HTERT RPE-1 (cell line): Measurements from ENCODE around the gene PKD2L1.
"Not testable (repeated sequence)": the region's sequence is repeated elsewhere in the genome, so short reads cannot be mapped to it uniquely, and the experiment has no call there.

Experiments
- in situ Hi-C: fragments of 300-500 bp; cut with MboI; formaldehyde crosslinking; loops from 4 replicates; pipeline ENCODE4 v1.14.3; 2020; ENCODE audit warnings: low sequenced_read_pairs

PKD2L1 gene

DNA sequence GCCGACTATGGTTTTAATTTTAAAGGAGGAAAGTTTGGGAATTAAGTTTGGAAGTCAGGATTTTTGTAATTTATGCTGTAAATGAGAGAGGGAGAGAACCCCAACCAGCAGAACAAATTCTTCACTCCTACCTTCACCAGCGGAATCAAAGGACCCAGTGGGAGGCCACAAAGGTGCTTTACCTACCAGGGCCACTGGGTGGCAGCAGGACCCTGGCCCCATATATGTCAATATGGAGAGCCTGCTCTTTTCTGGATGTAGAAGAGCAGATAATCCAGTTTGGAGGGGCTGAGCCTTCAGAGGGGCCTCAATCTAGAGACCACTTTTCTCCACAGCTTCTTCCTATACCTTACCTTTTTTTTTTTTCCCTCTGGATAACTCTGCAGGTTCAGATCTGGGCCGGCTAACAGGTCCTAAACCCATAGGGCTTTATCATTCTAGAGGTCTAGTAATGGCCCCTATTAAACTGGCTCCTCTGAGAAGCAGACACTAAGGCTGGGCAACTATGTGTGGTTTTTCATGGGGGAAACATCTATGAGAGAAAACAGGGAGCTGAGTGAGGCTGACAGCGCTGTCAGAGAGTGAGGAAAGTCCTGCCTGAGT is 8.5 kb upstream of the PKD2L1 start:
- in situ Hi-C loops, result loop anchor here (25.0 kb wide), 1 partner anchor 99 kb away; no protein-coding TSS in a partner anchor

DNA sequence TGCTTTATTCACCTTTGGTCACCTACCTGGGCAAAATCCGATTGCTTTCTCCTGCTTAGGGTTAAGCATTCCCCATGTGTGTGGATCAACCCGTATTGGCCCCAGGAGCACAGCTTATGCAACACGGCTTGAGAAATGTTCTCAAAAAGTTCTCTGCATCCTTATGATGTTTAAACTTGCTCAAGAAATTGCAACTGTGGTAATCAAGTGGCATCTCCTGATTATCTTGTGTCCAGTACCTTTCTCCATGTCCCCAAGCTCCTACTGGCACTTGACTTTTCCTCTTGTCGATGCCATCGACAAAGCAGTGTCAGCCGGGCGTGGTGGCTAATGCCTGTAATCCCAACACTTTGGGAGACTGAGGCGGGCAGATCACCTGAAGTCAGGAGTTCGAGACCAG is 4.7 kb upstream of the PKD2L1 start:
- in situ Hi-C loops, result loop anchor here (25.0 kb wide), 1 partner anchor 103 kb away; no protein-coding TSS in a partner anchor

DNA sequence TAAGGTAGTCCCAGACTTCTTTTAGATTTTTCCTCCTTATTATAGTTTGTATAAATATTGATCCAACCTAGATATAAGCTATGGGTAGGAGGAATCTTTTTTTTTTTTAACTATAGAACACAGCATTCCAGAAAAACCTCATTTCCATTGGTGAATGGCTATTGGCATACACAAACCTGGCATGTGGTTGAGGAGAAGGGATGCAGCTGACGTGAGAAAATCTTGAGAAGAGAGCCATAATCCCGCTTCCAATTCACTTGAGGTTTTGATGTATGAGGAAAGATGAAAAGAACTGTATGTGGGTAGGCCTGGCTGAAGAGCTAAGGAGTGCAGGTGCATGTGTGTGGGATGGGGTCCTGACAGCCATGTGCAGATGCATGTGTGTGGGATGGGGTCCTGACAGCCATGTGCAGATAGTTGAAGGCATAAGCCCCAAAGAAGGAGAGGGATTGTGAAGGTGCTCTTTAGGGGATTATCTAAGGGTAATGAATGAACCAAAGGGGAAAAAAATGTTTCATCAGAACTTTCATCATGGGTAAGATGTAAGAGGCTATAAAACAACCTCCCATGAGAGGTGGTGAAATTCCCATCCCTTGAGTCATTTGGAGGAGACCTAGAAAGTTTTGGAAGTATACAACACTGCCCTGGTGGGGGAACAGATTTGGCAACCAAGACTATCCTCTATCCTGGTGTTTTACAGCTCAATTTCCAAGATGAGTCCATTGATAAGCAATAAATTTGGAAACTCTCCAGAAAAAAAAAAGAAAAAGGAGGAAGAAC is 3.8 kb upstream of the PKD2L1 start:
- in situ Hi-C loops, result loop anchor here (25.0 kb wide), 1 partner anchor 103 kb away; no protein-coding TSS in a partner anchor

DNA sequence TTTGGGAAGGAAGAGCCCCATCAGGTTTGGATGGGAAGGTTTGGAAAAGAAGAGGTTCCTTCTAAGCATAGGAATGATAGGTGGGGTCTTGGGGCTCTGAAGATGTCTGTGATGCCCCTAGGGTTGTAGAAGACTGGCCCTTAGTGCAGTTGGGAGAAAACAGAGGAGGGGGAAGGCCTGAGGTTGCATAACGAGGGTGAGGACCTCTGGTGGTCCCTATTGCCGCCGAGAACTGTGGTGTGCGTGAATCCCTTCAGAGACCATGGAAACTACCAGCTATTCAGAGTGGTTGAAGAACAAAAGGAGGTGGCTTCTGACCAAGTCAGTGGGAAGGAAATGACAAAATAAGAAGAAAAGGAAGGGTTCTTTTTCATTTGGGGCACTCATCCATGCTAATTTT is 3.1 kb upstream of the PKD2L1 start:
- in situ Hi-C loops, result loop anchor here (25.0 kb wide), 1 partner anchor 104 kb away; no protein-coding TSS in a partner anchor

DNA sequence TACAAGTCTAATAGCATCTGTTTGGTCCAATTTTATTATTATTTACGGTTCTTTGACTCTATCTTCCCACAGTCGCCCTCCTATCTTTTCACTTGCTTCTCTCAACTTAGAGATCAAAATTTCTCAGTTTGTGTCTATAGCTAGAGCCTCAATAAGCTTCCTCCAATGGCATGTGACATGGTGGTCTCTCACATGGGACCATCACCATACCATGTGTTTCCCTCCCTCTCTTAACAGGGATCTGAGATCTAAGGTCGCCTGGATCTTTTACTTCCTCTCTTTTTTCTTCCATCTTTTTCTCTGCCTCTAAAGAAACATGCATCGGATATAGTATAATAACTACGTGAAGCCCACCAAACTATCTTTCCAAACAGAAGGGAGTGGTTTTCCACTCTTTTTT is 1.8 kb downstream of the PKD2L1 start:
- in situ Hi-C loops, result loop anchor here (25.0 kb wide), 1 partner anchor 109 kb away; no protein-coding TSS in a partner anchor

DNA sequence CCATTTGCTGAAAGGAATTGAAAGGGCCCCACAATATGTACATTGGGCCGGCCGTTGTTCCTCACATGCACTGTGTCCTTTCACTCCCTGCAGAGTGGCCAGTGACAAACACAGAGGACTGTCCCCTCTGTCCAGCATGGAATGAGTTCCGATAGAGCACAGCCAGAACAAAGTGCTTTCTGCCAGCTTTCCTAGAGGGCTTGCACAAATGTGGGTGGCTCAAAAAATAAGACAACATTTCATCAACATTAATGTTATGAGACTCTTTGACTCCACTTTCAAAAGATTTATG is 2.4 kb downstream of the PKD2L1 start:
- in situ Hi-C loops, result loop anchor here (25.0 kb wide), 1 partner anchor 110 kb away; no protein-coding TSS in a partner anchor

DNA sequence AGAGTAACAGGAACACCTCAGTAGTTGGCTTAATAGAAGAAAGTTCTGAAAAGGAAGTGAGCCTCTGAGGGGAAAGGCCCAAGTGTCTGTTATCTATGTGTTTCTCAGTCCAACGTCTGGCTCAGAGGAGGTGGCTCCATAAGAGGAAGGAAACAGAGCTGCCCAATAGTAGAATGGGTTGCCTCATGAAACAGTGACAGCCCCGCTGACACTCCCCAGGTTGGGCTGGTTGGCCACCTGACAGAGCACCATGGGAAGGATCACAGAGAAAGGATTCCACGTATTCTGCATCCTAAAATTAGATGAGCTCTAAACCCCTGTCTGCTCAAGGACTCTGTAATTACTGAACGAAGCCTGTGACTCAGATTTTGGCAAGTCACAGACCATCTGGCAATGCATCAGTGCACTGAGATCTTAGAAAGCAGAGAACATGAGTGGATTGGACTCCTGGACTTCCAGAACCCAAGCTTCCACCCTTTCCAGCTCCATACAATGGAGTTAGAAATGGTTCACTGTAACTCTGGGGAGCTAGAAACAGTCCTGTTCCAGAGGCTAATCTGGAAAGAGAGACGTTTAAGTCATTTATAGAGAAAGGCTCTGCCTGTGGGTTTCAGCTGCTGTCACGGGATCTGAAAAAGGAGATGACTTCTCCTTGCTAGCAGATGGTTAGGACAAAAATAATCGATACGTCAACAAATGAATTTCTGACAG is 2.9 kb downstream of the PKD2L1 start:
- in situ Hi-C loops, result loop anchor here (25.0 kb wide), 1 partner anchor 110 kb away; no protein-coding TSS in a partner anchor

DNA sequence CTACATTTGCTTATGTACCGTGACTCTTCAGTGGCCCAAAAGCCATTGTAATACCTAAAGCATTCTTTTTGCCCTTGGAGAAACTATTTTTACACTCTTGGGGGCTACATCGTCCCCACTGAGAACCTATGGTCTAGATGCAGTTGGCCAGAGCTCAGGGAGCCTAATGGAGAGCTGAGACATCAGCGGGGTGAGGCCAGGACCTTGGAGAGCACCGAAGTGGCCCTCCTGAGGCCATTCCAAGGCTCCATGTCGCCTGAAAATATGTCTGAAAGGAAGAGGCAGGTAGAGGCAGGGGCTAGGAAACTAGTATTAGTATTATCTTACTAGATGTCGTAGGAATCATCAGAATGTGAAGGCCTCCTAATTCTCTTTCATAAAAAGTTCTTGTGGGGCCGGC is 4.9 kb downstream of the PKD2L1 start:
- in situ Hi-C loops, result loop anchor here (25.0 kb wide), 1 partner anchor 112 kb away; no protein-coding TSS in a partner anchor

DNA sequence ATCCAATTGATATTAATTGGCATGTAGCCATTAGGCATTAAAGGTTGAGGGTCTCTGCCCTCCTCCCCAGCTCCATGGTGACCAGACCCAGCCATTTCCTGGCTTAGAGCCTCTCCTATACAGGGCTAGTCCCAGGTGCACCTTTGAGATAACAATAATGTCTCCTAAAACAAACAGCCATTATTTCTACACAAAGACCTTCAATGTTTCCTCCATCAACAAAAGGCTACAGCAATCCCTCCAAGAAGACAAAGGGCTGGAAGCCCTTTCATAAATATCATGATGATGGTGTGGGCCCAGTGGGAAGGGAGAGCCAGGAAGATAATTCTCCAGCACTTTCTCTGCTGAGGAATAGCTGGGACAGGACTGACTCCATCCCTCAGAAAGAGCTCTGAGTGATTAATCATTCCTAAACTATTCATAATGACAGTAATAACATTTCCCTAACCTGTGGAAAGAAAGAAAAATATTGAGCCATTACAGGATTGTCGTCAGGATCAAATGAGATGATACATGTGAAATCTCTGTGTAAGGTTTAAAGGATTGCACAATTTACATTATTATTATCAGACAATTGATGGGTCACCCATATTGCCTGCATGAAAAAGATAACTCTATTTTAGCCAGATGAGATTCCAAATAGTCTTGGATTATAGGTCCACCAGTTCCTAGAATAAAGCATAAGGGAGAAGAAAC is 10.2 kb downstream of the PKD2L1 start:
- in situ Hi-C loops, result no loop called here

DNA sequence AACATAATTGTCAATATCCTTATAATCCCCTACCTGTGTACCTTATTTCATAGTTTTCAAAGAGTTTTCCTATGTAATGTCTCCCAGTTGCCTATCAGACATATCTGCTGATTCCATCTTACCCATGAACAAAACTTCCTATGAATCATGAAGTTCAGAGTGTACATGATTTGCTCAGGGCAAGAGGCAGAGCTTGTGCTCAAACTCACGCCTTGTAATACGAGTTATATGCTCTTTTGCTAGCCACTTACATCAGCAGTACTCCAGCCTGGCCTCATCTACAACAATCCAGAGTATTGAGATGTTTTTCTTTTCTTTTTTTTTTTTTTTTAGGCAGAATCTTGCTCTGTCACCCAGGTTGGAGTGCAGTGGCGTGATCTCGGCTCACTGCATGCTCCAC is 11.8 kb downstream of the PKD2L1 start:
- in situ Hi-C loops, result no loop called here

DNA sequence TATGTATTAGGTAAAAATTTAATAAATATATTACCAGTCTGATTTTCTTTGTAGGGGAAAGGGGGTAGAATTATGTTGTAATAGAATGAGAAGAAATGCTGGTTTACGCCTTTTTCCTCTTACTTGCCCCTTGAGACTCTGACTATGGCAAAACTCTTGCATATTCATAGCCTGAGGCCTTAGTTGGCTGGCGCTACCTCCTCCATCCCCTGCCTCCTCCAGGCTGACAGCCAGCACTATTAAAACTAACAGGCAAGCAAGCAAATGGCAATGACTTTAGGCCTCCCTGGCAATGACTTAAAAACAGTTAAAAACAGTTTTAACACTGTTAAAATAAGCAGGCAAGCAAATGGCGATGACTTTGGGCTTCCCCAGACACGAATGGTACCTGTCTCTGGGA is 14.4 kb downstream of the PKD2L1 start:
- in situ Hi-C loops, result no loop called here

DNA sequence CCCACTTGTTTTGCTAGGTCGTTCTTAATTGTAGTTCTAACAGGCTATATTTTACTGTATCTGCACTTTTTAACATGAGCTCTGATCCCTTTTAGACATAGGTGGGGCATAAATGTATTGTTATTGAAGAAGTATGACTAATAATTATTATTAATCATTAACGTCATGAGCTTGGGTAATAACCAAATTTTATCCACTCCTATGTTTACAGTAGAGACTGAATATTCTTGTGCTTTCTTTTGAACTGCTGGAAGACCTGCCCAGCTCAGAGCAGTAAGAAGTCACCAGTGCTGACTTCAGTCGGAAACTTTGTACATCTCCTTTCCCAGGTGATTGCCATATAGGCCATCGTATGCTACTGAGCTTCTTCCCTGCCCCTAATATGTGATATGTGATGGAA is 18.7 kb downstream of the PKD2L1 start:
- in situ Hi-C loops, result no loop called here

DNA sequence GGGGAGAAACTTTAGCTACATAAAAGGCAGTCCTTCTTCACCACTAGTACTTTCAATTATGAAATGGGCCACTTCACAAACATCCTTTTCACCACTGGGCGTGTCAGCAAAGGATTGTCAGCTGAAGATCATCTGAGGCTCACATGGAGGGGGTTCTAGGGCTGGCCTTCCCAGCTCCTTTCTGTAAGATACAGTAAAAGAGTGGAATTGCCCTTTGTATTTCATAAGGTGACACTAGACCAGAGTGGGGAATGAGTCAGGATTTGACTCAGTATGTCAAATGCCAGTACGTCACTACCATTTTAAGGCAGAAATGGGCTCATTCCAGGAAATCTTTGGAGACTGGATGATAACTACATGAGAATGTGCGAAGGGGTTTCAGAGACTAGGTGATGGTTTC is 22.3 kb downstream of the PKD2L1 start:
- in situ Hi-C loops, result no loop called here

DNA sequence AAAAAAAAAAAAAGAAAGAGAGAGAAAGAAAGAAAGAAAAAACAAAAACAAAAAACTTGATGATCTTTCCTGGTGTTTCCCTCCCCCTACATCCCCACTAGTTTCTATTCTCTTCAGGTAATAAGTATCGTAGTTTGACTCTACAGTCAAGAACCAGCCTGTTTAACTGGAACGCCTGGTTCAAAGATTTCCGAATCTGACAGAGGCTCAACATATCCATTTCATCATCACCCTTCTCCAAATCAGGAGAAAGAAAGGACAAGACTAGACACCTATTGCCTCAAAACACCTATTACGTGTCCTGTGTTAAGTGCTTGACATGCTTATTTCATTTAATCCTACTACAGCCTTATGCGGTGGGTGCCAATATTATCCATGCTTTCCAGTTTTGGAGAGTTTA is 23.2 kb downstream of the PKD2L1 start:
- in situ Hi-C loops, result no loop called here

DNA sequence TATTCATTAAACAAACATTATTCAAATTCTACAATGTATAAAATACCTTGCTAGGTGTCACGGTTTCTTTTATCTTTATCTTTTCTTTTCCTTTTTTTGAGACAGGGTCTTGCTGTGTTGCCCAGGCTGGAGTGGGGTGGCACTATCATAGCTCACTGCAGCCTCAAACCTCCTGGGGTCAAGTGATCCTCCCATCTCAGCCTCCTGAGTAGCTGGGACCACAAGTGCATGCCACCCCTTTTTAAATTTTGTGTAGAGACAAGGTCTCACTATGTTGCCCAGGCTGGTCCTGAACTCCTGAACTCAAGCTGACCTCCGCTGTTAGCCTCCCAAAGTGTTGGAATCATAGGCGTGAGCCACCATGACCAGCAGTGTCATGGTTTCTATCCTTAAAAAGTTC is 25.6 kb downstream of the PKD2L1 start:
- in situ Hi-C loops, result no loop called here

DNA sequence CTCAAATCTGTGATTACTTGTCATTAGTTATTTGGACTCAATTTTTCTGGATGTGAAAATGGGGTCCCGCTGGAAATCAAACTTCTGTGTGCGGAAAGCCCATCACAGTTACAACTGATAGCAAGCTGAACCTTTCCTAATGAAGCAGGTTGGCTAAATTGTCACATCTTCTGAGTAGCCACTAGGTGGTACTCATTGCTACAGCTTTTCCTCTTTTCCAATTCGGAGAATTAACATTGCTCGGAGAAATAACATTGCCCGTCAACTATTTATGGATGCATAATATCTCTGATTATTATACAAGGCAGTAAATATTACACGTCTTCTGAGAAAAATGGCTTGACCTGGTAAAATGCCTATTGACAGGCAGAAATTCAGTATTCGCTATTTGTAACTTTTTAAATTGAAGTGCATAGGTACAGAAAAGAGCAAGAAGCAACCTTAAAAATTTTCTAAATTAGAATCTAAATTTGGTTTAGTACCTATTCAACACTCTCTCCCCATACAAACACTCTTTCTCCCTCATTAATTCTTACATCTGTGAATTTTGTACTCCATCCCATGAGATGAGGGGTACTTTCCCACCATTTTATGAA is 26.2 kb downstream of the PKD2L1 start:
- in situ Hi-C loops, result no loop called here

DNA sequence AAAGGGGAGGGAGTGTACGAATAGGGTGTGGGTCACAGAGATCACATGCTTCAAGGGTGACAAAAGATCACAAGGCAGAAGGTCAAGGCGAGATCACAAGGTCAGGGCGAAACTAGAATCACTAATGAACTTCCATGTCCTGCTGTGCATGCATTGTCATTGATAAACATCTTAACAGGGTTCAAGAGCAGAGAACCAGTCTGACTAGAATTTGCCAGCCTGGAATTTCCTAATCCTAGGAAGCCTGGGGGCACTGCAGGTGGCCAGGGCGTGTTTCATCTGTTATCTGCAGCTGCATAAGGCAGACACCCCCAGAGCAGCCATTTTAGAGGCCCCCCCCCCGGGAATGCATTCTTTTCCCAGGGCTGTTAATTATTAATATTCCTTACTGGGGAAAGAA is 28.9 kb downstream of the PKD2L1 start:
- in situ Hi-C loops, result not testable (repeated sequence)

DNA sequence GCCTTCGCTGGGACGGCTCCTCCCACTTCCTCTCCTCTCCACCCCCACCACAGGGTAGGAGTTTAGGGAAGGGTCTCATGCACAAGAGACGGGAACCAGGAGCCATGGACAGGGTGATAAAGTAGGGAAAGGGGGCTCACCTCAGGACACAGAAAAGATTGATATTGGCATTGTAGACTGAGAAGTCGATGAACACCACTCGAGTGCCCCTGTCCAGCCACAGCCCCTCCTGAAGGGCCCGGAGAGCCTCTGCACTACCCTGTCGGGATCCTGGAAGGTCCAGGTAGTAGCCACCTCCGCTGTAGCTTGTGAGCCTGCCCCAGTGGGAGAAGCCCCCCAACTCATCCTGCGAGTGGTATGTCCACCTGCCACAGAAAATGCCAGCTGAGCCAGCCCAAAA is 32.8 kb downstream of the PKD2L1 start:
- in situ Hi-C loops, result no loop called here

DNA sequence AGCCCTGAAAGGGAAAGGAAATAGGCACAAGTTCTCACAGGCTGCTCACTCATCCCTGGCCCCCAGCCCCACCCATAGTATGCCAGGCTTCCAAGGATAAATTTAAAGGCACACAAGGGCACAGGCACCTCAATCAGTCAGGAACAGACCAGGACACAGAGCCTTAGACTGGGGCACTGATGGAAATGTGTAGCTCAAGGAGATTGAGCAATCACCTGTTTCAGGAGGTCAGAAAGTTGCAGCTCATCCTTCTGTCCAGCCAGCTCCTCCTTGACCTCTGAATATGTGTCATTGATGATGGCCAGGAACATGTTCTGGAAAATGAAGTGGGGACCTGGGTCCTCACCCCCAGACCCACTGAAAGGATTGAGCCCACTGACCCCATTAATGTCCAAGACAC is 37.0 kb downstream of the PKD2L1 start:
- in situ Hi-C loops, result no loop called here

DNA sequence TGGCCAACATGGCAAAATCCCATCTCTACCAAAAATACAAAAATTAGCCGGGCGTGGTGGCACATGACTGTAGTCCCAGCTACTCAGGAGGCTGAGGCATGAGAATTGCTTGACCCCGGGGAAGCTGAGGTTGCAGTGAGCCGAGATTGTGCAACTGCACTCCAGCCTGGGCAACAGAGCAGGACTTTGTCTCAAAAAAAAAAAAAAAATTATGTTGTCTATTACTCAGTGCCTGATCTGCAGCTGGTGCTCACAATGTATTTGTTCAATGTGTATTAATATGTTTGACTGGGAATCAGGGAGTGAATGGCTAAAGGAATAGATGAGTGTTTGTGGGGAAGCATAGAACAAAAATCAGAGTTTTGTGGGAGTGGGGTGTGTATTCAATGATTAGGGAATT is 37.7 kb downstream of the PKD2L1 start:
- in situ Hi-C loops, result not testable (repeated sequence)

DNA sequence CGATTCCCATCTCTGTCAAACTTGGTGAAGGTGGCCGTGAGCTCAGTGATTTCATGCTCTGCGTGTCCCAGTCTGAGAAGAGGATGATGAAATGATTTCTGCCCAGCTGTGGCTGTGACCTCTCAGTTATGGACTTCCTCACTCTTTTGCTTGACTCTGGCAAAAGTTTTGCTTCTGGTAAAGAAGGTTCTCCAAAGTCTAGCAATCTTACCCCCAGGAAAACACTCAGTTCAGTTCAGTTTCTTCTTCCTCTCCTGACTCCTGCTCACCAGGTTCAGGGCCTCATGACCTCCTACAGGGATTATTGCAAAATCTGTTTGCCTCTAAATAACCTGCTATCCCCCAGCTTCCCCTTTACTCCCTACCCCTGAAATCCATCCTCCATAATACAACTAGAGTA is 38.7 kb downstream of the PKD2L1 start:
- in situ Hi-C loops, result no loop called here
